ENCODE data around the gene METAP1D.

Gene METAP1D

DNA sequence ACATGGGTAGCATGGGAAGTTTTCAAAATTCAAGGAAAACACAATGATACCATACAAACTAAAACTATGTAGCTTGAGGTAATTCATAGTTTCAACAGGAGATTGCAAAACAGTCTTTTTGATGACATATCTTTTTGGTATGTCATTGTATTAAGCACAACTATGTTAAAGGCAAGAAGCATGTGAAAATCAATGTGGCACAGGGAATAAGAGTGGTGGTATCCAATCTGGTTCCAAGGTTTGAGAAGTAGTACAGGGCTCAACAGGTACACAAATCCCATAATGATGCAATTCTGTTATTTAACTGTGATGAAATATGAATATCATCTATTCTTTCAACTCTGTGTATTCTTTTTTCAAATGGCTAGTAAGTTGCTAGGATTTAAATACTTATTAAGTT lies 119.3 kb downstream of the METAP1D start:
- Histone ChIP-seq H3K27me3 (ENCODE audit: low read length) (no peaks in the 10 kb centered on the region), H3F3A (ENCODE audit: insufficient read depth) (no peaks in the 10 kb centered on the region), H2AFZ (ENCODE audit: low read depth, low read length, severe bottlenecking) (no peak overlapping the region), H4K20me1 (ENCODE audit: low read depth, low read length) (no peaks in the 10 kb centered on the region), H3K27ac (ENCODE audit: low read depth, low read length) (no peak overlapping the region), H3K4me3 (ENCODE audit: insufficient read depth, low read length, poor library complexity, severe bottlenecking) (no peak overlapping the region), H3K9ac (ENCODE audit: low read length) (no peak overlapping the region), H3K9me2 (replicated peaks; ENCODE audit: insufficient read depth, low read length) (no peaks in the 10 kb centered on the region), H3K4me2 (ENCODE audit: low read depth, low read length, poor library complexity, severe bottlenecking) (no peak overlapping the region), H3K36me3 (ENCODE audit: low read length) (no peaks in the 10 kb centered on the region), H3K9me3 (ENCODE audit: insufficient read depth, low read length) (no peaks in the 10 kb centered on the region), H3K79me2 (ENCODE audit: insufficient read depth, low read length) (no peaks in the 10 kb centered on the region)
- TF ChIP-seq, protein P1, sequence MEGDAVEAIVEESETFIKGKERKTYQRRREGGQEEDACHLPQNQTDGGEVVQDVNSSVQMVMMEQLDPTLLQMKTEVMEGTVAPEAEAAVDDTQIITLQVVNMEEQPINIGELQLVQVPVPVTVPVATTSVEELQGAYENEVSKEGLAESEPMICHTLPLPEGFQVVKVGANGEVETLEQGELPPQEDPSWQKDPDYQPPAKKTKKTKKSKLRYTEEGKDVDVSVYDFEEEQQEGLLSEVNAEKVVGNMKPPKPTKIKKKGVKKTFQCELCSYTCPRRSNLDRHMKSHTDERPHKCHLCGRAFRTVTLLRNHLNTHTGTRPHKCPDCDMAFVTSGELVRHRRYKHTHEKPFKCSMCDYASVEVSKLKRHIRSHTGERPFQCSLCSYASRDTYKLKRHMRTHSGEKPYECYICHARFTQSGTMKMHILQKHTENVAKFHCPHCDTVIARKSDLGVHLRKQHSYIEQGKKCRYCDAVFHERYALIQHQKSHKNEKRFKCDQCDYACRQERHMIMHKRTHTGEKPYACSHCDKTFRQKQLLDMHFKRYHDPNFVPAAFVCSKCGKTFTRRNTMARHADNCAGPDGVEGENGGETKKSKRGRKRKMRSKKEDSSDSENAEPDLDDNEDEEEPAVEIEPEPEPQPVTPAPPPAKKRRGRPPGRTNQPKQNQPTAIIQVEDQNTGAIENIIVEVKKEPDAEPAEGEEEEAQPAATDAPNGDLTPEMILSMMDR (IDR thresholded peaks at IDR 0.05; ENCODE audit: insufficient read depth, low read length, poor library complexity, severe bottlenecking): no peak
- TF ChIP-seq EZH2phosphoT487 (conservative IDR thresholded peaks at IDR 0.05; ENCODE audit: low read length): no peak

DNA sequence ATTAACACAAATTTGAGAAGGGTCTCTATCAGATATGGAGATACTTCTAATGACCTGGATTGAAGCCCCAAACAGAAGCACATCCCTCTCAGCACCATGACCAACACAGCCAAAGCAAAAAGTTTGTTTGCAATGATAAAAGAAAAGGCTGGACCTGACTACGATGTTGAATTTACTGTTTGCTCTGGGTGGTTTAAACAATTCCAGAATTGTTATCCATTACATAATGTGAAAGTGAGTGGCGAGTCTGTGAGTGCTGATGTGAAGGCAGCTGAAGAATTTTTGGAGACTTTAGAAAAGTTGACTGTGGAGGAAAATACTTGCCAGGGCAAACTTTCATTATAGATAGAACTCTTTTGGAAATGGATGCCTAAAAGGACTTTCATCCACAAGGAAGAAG lies 120.4 kb downstream of the METAP1D start:
- H3K27ac ChIP-seq (ENCODE audit: low read depth, low read length): no peak overlapping the region
- H3K79me2 ChIP-seq (ENCODE audit: insufficient read depth, low read length): no peaks in the 10 kb centered on the region
- no peaks in the 10 kb centered on the region for H3F3A ChIP-seq (ENCODE audit: insufficient read depth)
- H3K36me3 ChIP-seq (ENCODE audit: low read length): no peaks in the 10 kb centered on the region
- no peaks in the 10 kb centered on the region for H4K20me1 ChIP-seq (ENCODE audit: low read depth, low read length)
- H3K4me2 ChIP-seq (ENCODE audit: low read depth, low read length, poor library complexity, severe bottlenecking): no peak overlapping the region
- H2AFZ ChIP-seq (ENCODE audit: low read depth, low read length, severe bottlenecking): no peak overlapping the region
- no peaks in the 10 kb centered on the region for H3K9me2 ChIP-seq (replicated peaks; ENCODE audit: insufficient read depth, low read length)
- no peak overlapping the region for H3K9ac ChIP-seq (ENCODE audit: low read length)
- H3K9me3 ChIP-seq (ENCODE audit: insufficient read depth, low read length): no peaks in the 10 kb centered on the region
- TF ChIP-seq, protein P1 (IDR thresholded peaks at IDR 0.05; ENCODE audit: insufficient read depth, low read length, poor library complexity, severe bottlenecking): no peak
- TF ChIP-seq EZH2phosphoT487 (conservative IDR thresholded peaks at IDR 0.05; ENCODE audit: low read length): no peak
- no peaks in the 10 kb centered on the region for H3K27me3 ChIP-seq (ENCODE audit: low read length)
- H3K4me3 ChIP-seq (ENCODE audit: insufficient read depth, low read length, poor library complexity, severe bottlenecking): no peak overlapping the region

DNA sequence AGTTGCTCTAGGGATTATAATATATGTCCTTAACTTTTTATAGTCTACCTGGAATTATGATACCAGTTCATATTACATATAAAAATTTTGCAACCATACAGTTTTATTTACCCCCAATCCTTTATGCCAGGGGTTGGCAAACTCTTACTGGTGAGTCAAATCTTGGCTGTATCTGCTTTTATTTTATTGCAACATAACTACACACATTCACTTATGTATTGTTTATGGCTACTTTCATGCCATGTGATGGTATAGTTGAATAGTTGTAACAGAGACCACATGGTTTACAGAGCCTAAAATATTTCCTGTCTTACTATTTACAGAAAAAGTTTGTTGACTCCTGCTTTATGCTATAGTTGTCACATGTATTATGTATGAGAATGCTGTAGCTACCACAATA lies 128.7 kb downstream of the METAP1D start:
- TF ChIP-seq, protein P1 (IDR thresholded peaks at IDR 0.05; ENCODE audit: insufficient read depth, low read length, poor library complexity, severe bottlenecking): no peak
- TF ChIP-seq EZH2phosphoT487 (conservative IDR thresholded peaks at IDR 0.05; ENCODE audit: low read length): no peak
- Histone ChIP-seq H3K27me3 (ENCODE audit: low read length) (no peaks in the 10 kb centered on the region), H3K79me2 (ENCODE audit: insufficient read depth, low read length) (no peaks in the 10 kb centered on the region), H3K9me3 (ENCODE audit: insufficient read depth, low read length) (no peaks in the 10 kb centered on the region), H2AFZ (ENCODE audit: low read depth, low read length, severe bottlenecking) (no peak overlapping the region), H3K4me3 (ENCODE audit: insufficient read depth, low read length, poor library complexity, severe bottlenecking) (no peak overlapping the region), H3F3A (ENCODE audit: insufficient read depth) (no peaks in the 10 kb centered on the region), H3K27ac (ENCODE audit: low read depth, low read length) (no peak overlapping the region), H3K36me3 (ENCODE audit: low read length) (no peaks in the 10 kb centered on the region), H3K9ac (ENCODE audit: low read length) (no peak overlapping the region), H4K20me1 (ENCODE audit: low read depth, low read length) (no peaks in the 10 kb centered on the region), H3K9me2 (replicated peaks; ENCODE audit: insufficient read depth, low read length) (no peaks in the 10 kb centered on the region), H3K4me2 (ENCODE audit: low read depth, low read length, poor library complexity, severe bottlenecking) (no peak overlapping the region)
